Measurements from ENCODE around the gene ACOD1. TPM values are rescaled to one million over a fixed set of nuclear protein-coding genes. Genes with fewer than 3 reads are reported as not detected.
A peak's percentile ranks its signal among the peaks of the same experiment; 100 is the strongest.
"Not testable (repeated sequence)": the region's sequence is repeated elsewhere in the genome, so short reads cannot be mapped to it uniquely, and the experiment has no call there.

The ACOD1 gene
- total RNA-seq (ENCODE audit: low replicate concordance): not detected in 2 replicates

- DNase-seq (ENCODE audit: low read depth): no peak
- H3K4me3 ChIP-seq (ENCODE audit: low read depth, low read length): no peak within 1 kb of the TSS
- TF ChIP-seq, protein P1, sequence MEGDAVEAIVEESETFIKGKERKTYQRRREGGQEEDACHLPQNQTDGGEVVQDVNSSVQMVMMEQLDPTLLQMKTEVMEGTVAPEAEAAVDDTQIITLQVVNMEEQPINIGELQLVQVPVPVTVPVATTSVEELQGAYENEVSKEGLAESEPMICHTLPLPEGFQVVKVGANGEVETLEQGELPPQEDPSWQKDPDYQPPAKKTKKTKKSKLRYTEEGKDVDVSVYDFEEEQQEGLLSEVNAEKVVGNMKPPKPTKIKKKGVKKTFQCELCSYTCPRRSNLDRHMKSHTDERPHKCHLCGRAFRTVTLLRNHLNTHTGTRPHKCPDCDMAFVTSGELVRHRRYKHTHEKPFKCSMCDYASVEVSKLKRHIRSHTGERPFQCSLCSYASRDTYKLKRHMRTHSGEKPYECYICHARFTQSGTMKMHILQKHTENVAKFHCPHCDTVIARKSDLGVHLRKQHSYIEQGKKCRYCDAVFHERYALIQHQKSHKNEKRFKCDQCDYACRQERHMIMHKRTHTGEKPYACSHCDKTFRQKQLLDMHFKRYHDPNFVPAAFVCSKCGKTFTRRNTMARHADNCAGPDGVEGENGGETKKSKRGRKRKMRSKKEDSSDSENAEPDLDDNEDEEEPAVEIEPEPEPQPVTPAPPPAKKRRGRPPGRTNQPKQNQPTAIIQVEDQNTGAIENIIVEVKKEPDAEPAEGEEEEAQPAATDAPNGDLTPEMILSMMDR (IDR thresholded peaks at IDR 0.05; ENCODE audit: insufficient read depth, low read length): no peak
Observed at GRCh38 chr13:76948149-76948548, at the start of gene ACOD1. TSS of gene ACOD1 (plus strand) at chr13:76948511. CDS start at chr13:76948559, 48 bp downstream.

DNA sequence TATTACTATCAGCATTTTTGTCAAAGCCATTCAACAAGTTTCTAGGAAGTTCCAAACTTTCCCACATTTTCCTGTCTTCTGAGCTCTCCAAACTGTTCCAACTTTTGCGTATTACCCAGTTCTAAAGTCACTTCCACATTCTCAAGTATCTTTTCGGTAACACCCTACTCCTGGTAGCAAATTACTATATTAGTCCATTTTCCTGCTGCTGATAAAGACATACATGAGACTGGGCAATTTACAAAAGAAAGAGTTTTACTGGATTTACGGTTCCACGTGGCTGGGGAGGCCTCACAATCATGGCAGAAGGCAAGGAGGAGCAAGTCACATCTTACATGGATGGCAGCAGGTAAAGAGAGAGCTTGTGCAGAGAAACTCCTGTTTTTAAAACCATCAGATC lies 49.2 kb upstream of the ACOD1 start:
- not testable (repeated sequence) for H3K4me3 ChIP-seq (ENCODE audit: low read depth, low read length); DNase-seq (ENCODE audit: low read depth)

DNA sequence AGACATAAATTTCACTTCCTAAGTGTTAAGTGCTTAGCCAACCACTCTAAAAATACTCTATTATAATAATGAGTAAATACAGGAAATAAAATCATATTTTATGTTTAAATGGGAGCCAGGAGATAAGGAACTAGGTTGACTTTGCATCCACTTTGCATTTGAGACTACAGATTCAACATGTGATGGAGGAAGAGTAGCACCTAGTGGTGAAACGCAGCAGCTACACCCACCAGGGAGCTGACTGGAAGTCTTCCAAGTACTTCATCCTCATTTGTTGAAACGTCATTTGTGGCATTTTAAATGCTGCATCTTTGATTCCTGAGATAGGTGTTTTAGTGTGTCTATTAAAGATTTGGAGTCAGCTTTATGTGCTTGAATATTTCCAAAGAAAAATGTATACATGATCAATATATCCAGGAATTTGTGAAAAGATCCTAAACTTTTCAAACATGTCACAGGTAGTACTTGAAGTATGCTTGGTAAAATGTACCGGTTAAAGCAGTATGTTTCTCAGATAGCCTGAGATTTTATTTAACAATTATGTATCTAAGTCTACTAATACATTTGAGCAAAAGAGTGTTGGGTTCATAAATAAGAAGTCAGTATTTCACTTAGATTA lies 44.7 kb upstream of the ACOD1 start:
- no peak overlapping the region for H3K4me3 ChIP-seq (ENCODE audit: low read depth, low read length)
- TF ChIP-seq, protein P1 (IDR thresholded peaks at IDR 0.05; ENCODE audit: insufficient read depth, low read length): peak; percentile 99
- peak; percentile 89 for DNase-seq (ENCODE audit: low read depth)

GRCh38 chr13:76904507-76904906 lies 43.8 kb upstream of the ACOD1 start:
- H3K4me3 ChIP-seq (ENCODE audit: low read depth, low read length): no peak overlapping the region
- peak; percentile 70 for DNase-seq (ENCODE audit: low read depth)
- TF ChIP-seq, protein P1 (IDR thresholded peaks at IDR 0.05; ENCODE audit: insufficient read depth, low read length): no peak

GRCh38 chr13:76912476-76912875 lies 35.8 kb upstream of the ACOD1 start:
- no peak for DNase-seq (ENCODE audit: low read depth)
- no peak overlapping the region for H3K4me3 ChIP-seq (ENCODE audit: low read depth, low read length)
- TF ChIP-seq, protein P1 (IDR thresholded peaks at IDR 0.05; ENCODE audit: insufficient read depth, low read length): no peak

GRCh38 chr13:76913898-76914297 lies 34.4 kb upstream of the ACOD1 start:
- TF ChIP-seq, protein P1 (IDR thresholded peaks at IDR 0.05; ENCODE audit: insufficient read depth, low read length): no peak
- no peak for DNase-seq (ENCODE audit: low read depth)
- H3K4me3 ChIP-seq (ENCODE audit: low read depth, low read length): no peak overlapping the region

- DNase-seq (ENCODE audit: low read depth): peak; percentile 92
- TF ChIP-seq, protein P1 (IDR thresholded peaks at IDR 0.05; ENCODE audit: insufficient read depth, low read length): no peak
- no peak overlapping the region for H3K4me3 ChIP-seq (ENCODE audit: low read depth, low read length)
Observed at GRCh38 chr13:76917095-76917494, 31.2 kb upstream of the ACOD1 start.

DNA sequence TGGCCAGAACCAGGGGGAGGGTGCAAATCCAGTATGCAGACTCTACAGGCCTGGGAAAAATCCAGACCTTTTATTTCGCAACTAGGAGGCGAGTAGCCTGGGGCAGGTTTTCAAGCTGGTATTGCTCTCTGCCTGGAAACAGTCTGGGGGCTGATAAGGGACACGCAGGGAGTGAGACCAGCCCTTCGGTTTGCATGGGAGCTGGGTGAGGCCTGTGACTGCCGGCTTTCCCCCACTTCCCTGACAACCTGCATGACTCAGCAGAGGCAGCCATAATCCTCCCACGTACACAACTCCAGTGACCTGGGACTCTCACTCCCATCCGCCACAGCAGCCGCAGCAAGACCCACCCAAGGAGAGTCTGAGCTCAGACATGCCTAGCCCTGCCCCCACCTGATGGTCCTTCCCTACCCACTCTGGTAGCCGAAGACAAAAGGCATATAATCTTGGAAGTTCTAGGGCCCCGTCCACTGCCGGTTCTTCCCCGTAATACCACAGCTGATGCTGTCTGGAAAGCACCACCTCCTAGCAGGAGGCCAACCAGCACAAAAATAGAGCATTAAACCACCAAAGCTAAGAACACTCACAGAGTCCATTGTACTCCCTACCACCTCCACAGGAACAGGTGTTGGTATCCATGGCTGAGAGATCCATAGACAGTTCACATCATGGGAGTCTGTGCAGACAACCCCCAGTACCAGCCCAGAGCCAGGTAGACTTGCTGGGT lies 30.4 kb upstream of the ACOD1 start:
- DNase-seq (ENCODE audit: low read depth): peak; percentile 98
- not testable (repeated sequence) for H3K4me3 ChIP-seq (ENCODE audit: low read depth, low read length)
